GM21529 (cell line): Measurements from ENCODE around the gene BTBD18.
"Not testable (repeated sequence)": the region's sequence is repeated elsewhere in the genome, so short reads cannot be mapped to it uniquely, and the experiment has no call there.

ENCODE experiments used
- ATAC-seq: cut with Tn5 transposase; IDR thresholded peaks from one replicate; pipeline ENCODE4 v1.9.1; 2021; ENCODE audit not compliant: unreplicated experiment

BTBD18 gene

DNA sequence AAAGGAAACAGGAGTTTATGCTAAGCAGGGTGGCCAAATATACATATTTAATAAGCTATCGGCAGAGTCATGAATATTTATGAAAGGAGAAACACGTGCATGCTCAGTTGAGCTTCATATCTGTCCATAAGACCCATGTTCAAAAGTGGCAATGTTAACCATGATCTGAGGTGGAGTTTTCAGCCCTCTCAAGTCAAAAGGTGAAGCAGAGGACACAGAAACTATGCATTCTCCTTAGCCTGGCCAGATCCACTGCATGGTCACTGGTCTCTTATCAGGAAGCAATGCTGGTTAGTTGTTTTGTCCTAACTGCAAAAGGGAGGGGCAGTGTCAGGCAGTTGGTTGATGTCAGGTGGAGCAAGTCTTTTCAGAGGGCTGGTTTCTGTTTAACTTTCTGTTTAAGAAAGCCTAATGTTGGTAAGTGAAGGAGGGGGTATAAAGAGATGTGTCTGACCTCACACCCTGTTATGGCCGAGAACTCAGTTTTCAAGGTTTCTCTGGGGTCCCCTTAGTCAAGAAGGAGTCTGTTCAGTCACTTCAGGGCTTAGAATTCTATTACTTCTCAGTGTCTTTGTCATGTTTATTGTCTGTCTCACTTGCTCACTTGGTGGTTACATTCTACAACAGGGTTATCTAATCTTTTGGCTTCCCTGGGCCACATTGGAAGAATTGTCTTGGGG lies 15.9 kb downstream of the BTBD18 start:
- peak; percentile 57 for ATAC-seq

DNA sequence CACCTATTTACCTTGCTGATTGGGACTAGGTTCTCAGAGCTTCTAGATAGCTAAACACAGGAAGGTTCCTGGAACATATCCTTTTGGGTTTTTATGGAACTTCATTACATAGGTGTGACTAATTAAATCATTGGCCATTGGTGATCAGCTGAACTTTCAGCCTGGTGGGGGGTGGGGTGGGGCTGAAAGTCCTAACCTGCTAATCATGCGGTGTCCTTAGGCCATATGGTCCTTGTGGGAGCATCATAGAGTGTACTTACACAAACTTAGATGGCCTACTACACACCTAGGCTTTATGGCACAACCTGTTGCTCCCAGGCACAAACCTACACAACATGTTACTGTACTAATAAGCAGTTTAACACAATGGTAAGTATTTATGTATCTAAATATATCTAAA lies 19.0 kb downstream of the BTBD18 start:
- no peak for ATAC-seq

DNA sequence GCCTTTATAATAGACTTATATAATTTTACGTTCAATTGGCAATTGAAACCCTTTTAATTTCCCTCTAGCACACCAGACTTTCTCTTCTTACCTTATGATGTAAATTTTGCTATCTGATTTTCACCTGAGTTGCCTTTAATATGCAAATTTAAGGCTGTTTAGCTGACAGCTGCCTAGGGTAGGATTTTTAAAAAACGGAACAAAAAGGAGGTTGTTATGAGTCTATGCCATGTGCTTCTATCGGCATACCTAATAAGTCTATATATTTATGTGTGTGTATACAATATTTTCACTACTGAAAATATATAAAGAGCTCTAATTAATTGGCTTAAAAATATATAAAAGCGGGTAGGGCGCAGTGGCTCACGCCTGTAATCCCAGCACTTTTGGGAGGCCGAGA lies 22.1 kb downstream of the BTBD18 start:
- peak; percentile 62 for ATAC-seq

DNA sequence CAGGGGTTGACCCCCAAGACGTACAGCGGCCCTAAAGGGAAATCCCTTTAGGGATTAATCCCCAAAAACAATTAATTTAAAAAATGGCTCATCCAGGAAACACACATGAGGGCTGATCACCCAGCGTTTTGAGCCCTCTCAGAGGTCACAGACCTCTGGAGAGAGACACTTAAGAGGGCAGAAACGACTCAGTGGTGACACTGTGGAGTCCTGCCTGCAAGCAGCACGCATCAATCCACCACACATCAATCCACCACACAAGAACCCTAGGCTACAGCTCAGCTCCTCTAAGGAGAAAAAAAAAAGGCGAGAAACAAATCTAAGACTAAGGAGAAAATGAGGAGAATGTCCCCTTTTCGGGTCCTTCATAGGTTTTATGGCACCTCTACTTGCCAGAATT lies 22.8 kb downstream of the BTBD18 start:
- ATAC-seq = no peak

DNA sequence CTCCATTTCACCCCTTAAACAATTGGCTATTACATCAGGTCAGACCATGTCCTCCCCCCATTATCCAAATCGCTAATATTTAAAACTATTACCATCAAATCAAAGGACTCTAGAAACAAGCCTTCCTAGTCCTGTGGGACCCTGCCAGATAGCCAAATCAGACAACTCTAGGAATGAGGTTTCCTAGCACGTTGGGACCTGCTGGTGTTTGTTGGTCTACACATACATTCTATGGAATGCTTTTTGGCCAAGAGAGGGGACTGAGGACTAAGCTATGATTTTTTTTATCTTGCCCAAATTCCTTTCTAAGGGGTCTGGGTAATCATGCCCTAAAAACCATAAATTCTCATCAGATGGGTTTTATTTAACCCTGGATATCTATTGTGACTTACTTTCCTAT lies 24.4 kb downstream of the BTBD18 start:
- ATAC-seq = no peak

DNA sequence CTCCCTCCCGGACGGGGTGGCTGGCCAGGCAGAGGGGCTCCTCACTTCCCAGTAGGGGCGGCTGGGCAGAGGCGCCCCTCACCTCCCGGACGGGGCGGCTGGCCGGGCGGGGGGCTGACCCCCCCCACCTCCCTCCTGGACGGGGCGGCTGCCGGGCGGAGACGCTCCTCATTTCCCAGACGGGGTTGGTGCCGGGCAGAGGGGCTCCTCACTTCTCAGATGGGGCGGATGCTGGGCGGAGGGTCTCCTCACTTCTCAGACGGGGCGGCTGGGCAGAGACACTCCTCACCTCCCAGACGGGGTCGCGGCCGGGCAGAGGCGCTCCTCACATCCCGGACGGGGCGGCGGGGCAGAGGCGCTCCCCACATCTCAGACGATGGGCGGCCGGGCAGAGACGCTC lies 34.9 kb downstream of the BTBD18 start:
- ATAC-seq = not testable (repeated sequence)

DNA sequence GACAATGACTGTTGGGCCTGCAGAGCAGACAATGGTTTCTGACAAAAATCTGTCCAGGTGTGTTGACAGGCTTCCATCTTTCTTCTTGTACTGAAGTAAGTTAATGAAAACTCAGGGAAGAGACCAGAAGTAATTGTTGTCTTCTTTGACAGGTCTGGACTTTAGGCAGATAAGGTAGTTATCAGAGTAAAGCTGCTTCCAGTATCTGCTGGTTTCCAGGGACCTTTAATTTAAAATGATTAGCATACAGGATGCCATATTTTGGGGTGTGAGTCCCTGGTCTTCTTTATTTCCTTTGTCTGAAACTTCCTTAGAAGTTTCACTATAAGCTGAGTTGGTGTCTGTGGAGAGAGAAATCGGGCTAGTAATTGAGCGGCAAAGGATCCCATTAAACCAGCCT lies 37.8 kb downstream of the BTBD18 start:
- ATAC-seq = no peak

DNA sequence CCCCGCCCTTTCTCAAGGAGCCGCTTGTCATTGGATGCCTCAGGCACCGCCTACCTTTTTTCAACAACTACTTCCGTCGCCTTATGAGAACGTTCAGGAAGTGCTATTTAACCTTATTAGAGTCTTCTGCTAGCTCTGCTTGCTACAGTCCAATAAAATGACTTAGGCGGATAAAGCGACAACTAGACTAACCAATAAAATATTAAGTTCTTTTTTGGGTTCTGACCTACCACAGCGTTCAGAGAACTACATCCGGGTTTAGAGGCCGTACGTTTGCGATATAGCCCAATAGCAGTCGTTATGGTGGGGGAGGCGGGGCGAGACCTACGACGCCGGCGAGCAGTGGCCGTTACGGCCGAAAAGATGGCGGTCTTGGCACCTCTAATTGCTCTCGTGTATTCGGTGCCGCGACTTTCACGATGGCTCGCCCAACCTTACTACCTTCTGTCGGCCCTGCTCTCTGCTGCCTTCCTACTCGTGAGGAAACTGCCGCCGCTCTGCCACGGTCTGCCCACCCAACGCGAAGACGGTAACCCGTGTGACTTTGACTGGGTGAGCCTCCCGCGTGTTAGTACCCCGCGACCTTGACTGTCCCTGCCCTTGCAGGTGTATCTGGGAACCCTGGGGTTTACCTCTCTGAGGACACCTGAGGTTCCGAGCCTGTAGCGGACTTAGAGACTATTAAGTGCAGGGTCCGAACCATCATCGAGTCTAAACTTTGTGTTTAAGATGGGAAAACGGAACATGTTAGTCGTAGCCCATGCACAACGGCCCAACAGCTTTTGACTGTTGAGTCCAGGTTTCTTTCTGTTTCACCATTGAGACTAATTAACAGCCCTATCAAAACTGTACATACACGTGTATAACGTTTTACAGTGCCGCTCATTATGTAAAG lies 39.1 kb downstream of the BTBD18 start, which contains the start of gene TMX2:
TSS of gene TMX2 (plus strand) at position 338 of the 895 bp plus-strand sequence. CDS start at position 364, 26 bp downstream.
- ATAC-seq = peak; percentile 92

DNA sequence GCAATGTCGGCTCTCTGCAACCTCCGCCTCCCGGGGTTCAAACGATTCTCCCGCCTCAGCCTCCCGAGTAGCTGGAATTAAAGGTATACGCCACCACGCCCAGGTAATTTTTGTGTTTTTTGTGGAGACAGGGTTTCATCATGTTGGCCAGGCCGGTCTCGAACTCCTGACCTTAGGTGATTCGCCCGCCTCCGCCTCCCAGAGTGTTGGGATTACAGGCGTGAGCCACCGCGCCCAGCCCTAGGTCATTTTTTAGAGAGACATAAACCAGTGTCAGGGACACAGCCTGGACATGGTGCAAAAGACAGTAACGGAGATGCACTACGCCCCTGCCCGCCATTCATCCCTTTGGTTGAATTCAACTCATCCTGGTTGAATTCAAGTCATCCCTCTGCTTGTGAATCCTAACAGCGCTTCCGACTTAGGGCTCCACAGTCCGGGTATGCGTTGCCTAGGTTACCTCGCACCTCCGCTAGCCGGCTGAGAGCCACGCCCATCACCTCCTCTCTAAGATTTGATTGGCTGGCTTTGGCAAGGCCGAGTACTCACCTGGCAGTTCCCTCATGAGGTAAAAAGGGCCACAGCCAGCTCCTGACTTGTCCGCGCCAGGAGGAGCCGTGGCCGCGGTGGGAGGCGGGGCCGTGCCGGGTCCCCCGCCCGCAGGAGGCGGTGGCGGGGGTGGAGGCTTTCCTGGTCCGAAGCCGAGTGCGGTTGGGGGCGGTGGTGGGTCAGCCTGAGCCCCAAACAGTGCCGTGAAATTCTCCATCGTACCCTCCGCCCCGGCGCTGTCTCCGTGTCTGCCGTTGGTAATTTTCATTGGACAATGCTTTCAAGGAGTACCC lies 40.0 kb downstream of the BTBD18 start, which contains the start of gene MED19:
TSS of gene MED19 (minus strand) at position 802 of the 842 bp plus-strand sequence. CDS start at position 766, 36 bp downstream.
- peak; percentile 42 for ATAC-seq

DNA sequence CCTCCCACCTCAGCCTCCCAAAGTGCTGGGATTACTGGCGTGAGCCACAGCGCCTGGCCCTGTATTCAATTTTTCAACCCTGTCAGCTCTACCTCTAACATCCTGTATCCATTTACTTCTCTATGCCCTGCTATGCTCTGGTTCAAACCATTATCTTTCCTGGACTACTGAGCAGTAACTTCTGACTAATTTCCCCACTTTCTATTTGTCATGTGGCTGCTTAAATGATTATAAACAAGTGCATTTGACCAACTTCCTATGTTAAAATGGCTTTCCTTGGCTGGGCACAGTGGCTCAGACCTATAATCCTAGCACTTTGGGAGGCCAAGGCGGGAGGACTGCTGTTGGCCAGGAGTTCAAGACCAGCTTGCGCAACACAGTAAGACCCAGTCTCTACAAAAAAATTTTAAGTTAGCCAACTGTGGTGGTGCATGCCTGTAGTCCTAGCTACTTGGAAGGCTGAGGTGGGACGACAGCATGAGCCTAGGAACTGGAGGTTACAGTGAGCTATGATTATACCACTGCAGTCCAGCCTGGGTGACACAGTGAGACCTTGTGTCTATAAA lies 41.7 kb downstream of the BTBD18 start:
- no peak for ATAC-seq

DNA sequence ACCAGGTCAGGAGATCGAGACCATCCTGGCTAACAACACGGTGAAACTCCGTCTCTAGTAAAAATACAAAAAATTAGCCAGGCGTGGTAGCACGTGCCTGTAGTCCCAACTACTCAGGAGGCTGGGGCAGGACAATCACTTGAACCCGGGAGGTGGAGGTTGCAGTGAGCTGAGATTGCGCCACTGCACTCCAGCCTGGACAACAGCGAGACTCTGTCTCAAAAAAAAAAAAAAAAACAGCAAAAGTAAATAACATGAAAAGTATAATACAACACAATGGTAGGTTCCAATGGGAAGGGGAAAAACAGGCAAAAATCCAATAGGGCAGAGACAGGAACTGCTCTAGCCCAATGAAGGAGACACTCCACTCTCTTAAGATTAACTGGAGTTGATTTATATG lies 46.2 kb downstream of the BTBD18 start:
- not testable (repeated sequence) for ATAC-seq

DNA sequence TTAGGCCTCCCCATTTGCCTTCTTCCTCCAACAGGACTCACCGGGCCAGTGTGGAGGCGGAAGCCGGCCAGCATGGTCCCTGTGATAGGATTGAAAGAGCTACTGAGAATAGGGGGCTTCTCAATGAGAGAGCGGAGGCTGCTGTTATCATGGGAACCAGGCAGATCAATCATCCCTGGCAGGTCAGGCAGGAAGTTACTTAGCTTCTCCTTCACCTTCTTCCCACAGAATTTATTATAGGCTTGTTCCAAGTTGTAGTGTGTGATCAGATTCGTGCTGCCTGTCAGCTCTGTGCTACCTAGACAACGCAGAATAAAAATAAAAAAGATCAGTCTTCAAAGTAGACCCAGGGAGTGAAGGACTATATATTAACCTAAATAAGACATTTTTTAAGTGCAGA lies 46.7 kb downstream of the BTBD18 start:
- ATAC-seq = no peak

DNA sequence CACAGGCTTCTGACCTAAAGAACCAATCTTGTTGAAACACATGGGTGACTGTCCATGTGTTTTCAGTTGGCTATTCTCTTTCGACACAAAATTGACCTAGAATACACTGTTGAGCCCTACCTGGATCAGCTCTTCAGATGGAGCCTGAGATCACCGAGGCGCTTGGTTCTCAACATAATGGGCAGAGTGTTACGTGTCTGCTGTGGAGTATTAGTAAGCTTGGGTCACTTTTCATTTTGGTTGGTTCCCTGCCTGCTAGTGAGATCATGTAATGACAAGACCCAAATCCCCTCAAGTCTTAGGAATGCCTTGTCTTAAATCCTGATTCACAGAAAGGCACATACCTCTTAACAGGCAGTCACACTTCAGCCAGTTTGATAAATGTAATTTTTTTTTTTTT lies 48.3 kb downstream of the BTBD18 start:
- ATAC-seq = no peak

DNA sequence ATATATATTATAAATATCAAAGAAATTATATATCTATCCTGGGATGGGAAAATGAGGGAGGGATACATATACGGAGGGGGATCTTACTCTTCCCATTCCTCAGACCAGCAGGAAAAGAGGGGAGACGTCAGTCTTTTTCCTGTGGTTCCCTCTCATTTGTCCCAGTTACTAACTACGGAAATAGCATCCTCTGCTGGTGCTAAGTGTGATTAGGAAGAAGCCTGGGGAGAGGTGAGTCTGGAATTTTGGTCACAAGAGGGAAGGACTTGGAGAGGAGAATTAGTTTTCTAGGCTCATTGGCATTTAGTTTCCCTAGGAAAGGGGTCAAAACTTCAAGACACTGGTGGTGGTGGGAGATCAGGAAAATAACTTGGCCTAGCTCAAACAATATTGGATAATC lies 51.2 kb downstream of the BTBD18 start:
- no peak for ATAC-seq

DNA sequence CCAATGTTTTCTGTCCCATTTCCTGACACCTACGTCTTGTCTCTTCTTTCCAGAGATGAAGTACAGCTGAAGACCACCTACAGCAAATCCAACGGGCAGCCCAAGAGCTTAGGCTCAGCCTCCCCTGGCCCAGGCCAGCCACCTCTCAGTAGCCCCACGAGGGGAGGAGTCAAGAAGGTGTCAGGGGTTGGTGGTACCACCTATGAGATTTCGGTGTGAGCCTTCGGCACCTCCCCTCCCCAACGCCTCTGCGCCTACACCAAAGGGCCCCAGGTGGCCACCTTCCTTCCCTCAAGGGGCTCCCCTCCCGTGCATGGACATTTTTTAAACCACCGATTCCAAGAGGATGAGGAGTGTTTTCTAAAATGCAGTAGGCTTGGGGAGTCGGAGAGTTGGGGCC lies 51.8 kb downstream of the BTBD18 start:
- no peak for ATAC-seq

DNA sequence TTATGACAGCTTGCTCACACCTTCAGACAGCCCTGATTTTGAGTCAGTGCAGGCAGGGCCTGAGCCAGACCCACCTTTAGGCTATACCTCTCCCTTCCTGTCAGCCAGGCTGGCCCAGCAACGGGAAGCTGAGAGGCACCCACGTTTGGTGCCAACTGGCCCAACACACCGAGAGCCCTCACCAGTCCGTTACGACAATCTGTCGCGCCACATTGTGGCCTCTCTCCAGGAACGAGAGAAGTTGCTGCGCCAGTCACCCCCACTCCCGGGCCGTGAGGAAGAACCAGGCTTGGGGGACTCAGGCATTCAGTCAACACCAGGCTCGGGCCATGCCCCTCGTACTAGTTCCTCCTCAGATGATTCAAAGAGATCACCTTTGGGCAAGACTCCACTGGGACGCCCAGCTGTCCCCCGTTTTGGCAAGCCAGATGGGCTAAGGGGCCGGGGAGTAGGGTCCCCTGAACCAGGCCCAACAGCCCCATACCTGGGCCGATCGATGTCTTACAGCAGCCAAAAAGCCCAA lies 52.7 kb downstream of the BTBD18 start:
- ATAC-seq = no peak
